ENCODE data around the gene C6orf62.

GRCh38 chr6:24683297-24684296 lies 35.4 kb downstream of the C6orf62 start:
- no peak for TF ChIP-seq POLR2AphosphoS5 (IDR thresholded peaks at IDR 0.05; ENCODE audit: low read depth, low read length)
- no peak for TF ChIP-seq POLR2A (IDR thresholded peaks at IDR 0.05; ENCODE audit: low read depth, low read length)
- TF ChIP-seq SPI1 (IDR thresholded peaks at IDR 0.05; ENCODE audit: low read depth, low read length) = no peak
- TF ChIP-seq TAF1 (IDR thresholded peaks at IDR 0.05; ENCODE audit: low read depth, low read length) = no peak

Measured in GM12891 (cell line).